Endodermal cell (in vitro differentiated cells): ENCODE measurements around the gene RPRD2. TPM values are rescaled to one million over a fixed set of nuclear protein-coding genes. Genes with fewer than 3 reads are reported as not detected.

Experiments
- DNase-seq: peaks from one replicate; pipeline ENCODE4 v3.0.0-alpha.2; 2017
- H3K27ac ChIP-seq: 2 replicates; pipeline ENCODE4 v1.5.1; 2013; ENCODE audit warnings: mild to moderate bottlenecking, low read depth, low read length, moderate library complexity
- H3K27me3 ChIP-seq: 2 replicates; pipeline ENCODE4 v1.6.1; 2013; ENCODE audit warnings: mild to moderate bottlenecking, low read length, moderate library complexity; ENCODE audit not compliant: insufficient read depth, control insufficient read depth, poor library complexity, severe bottlenecking
- H3K36me3 ChIP-seq: 2 replicates; pipeline ENCODE4 v1.7.0; 2013; ENCODE audit warnings: mild to moderate bottlenecking, low read length, moderate library complexity; ENCODE audit not compliant: control insufficient read depth, insufficient read depth
- H3K4me1 ChIP-seq: one replicate; pipeline ENCODE4 v1.7.0; 2013; ENCODE audit warnings: low read length; ENCODE audit not compliant: control insufficient read depth, insufficient read depth
- H3K4me3 ChIP-seq: 2 replicates; pipeline ENCODE4 v1.5.1; 2013; ENCODE audit warnings: mild to moderate bottlenecking, low read length, moderate library complexity
- H3K9ac ChIP-seq: 2 replicates; pipeline ENCODE4 v1.6.1; 2013; ENCODE audit warnings: mild to moderate bottlenecking, low read length, moderate library complexity; ENCODE audit not compliant: poor library complexity, severe bottlenecking; ENCODE audit errors: extremely low read depth
- H3K9me3 ChIP-seq: 2 replicates; pipeline ENCODE4 v1.6.1; 2013; ENCODE audit warnings: mild to moderate bottlenecking, low read length, moderate library complexity; ENCODE audit not compliant: control insufficient read depth
- H3K27ac Mint-ChIP-seq: 2 replicates; pipeline ENCODE4 v1.8.0; 2020; ENCODE audit warnings: mixed read lengths
- H3K27me3 Mint-ChIP-seq: 2 replicates; pipeline ENCODE4 v1.8.0; 2021; ENCODE audit warnings: mild to moderate bottlenecking, mixed read lengths; ENCODE audit not compliant: insufficient read depth
- H3K36me3 Mint-ChIP-seq: 2 replicates; pipeline ENCODE4 v1.8.0; 2020; ENCODE audit warnings: low read depth, mixed read lengths
- H3K4me1 Mint-ChIP-seq: 2 replicates; pipeline ENCODE4 v1.8.0; 2020; ENCODE audit warnings: mixed read lengths
- H3K4me3 Mint-ChIP-seq: 2 replicates; pipeline ENCODE4 v1.8.0; 2020; ENCODE audit warnings: mild to moderate bottlenecking, moderate library complexity, mixed read lengths
- H3K9me3 Mint-ChIP-seq: 2 replicates; pipeline ENCODE4 v1.8.0; 2020; ENCODE audit warnings: mild to moderate bottlenecking, mixed read lengths
- WGBS, 2 experiments: methylation state at CpG; one replicate each; pipeline versions ENCODE4 v1.1.5 to v1.1.7; 2013; ENCODE audit warnings: missing lambda C conversion rate in 2 of 2, mixed read lengths in 1 of 2; ENCODE audit not compliant: insufficient coverage in 1 of 2, insufficient read length in 1 of 2; 5-methylcytosine and 5-hydroxymethylcytosine counted together
- total RNA-seq, 2 donors: library from RNA; stranded (reverse); fragmentation: NEBNext Ultra II Directional in 1 of 2; extraction: Animal tissue kit (Norgen Biotek cat#: 25700) in 1 of 2; gene quantifications; 2 replicates in 1 of 2; 3 replicates in 1 of 2; pipeline ENCODE4 v1.2.1, GENCODE V29; 2021
- TF ChIP-seq, protein P1 (sequence below): fragments of 200-600 bp; sonication (generic); conservative IDR thresholded peaks from 2 replicates; pipeline ENCODE4 v1.5.0; 2021; ENCODE audit warnings: antibody characterized with exemption, mild to moderate bottlenecking

Gene RPRD2
- total RNA-seq, 2 donors from 2014 or later = 33.1 to 35.9 TPM

DNA sequence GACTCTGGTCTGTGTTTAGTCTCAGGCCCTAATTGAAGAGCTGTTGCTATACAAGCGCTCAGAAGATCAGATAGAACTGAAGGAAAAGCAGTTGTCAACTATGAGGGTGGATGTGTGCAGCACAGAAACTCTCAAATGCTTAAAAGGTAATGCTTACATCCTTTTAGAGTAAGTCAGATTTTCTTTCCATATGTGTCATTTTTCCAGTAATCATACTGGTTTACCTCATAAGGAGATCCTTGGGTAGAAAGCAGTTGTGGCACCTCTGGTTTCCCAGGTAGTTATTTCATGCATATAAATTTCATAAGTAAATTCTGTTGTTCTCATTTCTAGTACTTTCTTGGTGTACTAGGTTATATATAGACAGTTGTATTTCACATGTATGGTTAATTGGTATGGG lies 80.3 kb downstream of the RPRD2 start:
- Mint-ChIP-seq H3K36me3 (peaks cover 68% of the 10 kb centered on the region), H3K4me1 (no peaks in the 10 kb centered on the region), H3K4me3 (no peak overlapping the region), H3K27me3 (no peaks in the 10 kb centered on the region), H3K27ac (no peak overlapping the region), H3K9me3 (no peaks in the 10 kb centered on the region)
- TF ChIP-seq, protein P1, sequence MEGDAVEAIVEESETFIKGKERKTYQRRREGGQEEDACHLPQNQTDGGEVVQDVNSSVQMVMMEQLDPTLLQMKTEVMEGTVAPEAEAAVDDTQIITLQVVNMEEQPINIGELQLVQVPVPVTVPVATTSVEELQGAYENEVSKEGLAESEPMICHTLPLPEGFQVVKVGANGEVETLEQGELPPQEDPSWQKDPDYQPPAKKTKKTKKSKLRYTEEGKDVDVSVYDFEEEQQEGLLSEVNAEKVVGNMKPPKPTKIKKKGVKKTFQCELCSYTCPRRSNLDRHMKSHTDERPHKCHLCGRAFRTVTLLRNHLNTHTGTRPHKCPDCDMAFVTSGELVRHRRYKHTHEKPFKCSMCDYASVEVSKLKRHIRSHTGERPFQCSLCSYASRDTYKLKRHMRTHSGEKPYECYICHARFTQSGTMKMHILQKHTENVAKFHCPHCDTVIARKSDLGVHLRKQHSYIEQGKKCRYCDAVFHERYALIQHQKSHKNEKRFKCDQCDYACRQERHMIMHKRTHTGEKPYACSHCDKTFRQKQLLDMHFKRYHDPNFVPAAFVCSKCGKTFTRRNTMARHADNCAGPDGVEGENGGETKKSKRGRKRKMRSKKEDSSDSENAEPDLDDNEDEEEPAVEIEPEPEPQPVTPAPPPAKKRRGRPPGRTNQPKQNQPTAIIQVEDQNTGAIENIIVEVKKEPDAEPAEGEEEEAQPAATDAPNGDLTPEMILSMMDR = no peak
- no peaks in the 10 kb centered on the region for H3K27me3 ChIP-seq
- H3K9me3 ChIP-seq = no peaks in the 10 kb centered on the region
- no peaks in the 10 kb centered on the region for H3K4me1 ChIP-seq
- H3K27ac ChIP-seq = no peak overlapping the region
- peaks cover 79% of the 10 kb centered on the region for H3K36me3 ChIP-seq
- 88 to 100% methylated on average over 1 of the region's 1 CpG for WGBS, 2 experiments
- H3K4me3 ChIP-seq = no peak overlapping the region
- no peak for DNase-seq
- H3K9ac ChIP-seq = no peak overlapping the region

GRCh38 chr1:150456146-150456647 lies 92.2 kb downstream of the RPRD2 start:
- H3K27me3 Mint-ChIP-seq = no peaks in the 10 kb centered on the region
- H3K27ac ChIP-seq = no peak overlapping the region
- no peak overlapping the region for H3K4me3 ChIP-seq
- no peaks in the 10 kb centered on the region for H3K4me1 Mint-ChIP-seq
- WGBS, 2 experiments = 92 to 96% methylated on average over 3 to 4 of the region's 4 CpGs
- TF ChIP-seq, protein P1 = no peak
- no peaks in the 10 kb centered on the region for H3K9me3 ChIP-seq
- H3K36me3 ChIP-seq = peaks cover 60% of the 10 kb centered on the region
- no peak overlapping the region for H3K4me3 Mint-ChIP-seq
- no peak for DNase-seq
- peaks cover 51% of the 10 kb centered on the region for H3K36me3 Mint-ChIP-seq
- H3K9me3 Mint-ChIP-seq = no peaks in the 10 kb centered on the region
- H3K4me1 ChIP-seq = no peaks in the 10 kb centered on the region
- no peaks in the 10 kb centered on the region for H3K27me3 ChIP-seq
- no peak overlapping the region for H3K27ac Mint-ChIP-seq
- H3K9ac ChIP-seq = no peak overlapping the region

GRCh38 chr1:150464422-150464826 lies 100.5 kb downstream of the RPRD2 start:
- H3K36me3 Mint-ChIP-seq = peaks cover 48% of the 10 kb centered on the region
- Histone ChIP-seq H3K4me1 (no peaks in the 10 kb centered on the region), H3K36me3 (peaks cover 36% of the 10 kb centered on the region), H3K9me3 (no peaks in the 10 kb centered on the region), H3K27ac (no peak overlapping the region), H3K4me3 (no peak overlapping the region), H3K27me3 (no peaks in the 10 kb centered on the region), H3K9ac (no peak overlapping the region)
- no peaks in the 10 kb centered on the region for H3K4me1 Mint-ChIP-seq
- no peaks in the 10 kb centered on the region for H3K9me3 Mint-ChIP-seq
- no peak overlapping the region for H3K4me3 Mint-ChIP-seq
- WGBS, 2 experiments = 75 to 79% methylated on average over 2 to 4 of the region's 4 CpGs
- DNase-seq = peak; percentile 87
- TF ChIP-seq, protein P1 = peak; percentile 86
- H3K27ac Mint-ChIP-seq = no peak overlapping the region
- no peaks in the 10 kb centered on the region for H3K27me3 Mint-ChIP-seq
